HG03159 (cell line): ENCODE measurements around the gene TIMM17A.

Source experiments
- ATAC-seq: cut with Tn5 transposase; IDR thresholded peaks from one replicate; pipeline ENCODE4 v1.9.1; 2021; ENCODE audit warnings: mild to moderate bottlenecking, moderate library complexity; ENCODE audit not compliant: unreplicated experiment

The TIMM17A gene

GRCh38 chr1:201955009-201955728 is at the start of gene TIMM17A:
TSS of gene TIMM17A (plus strand) at chr1:201955503. CDS start at chr1:201955527, 24 bp downstream.
- ATAC-seq: peak; percentile 99

GRCh38 chr1:201906336-201906735 is 49.0 kb upstream of the TIMM17A start:
- no peak for ATAC-seq

- no peak for ATAC-seq
These were observed 47.7 kb upstream of the TIMM17A start for GRCh38 chr1:201907621-201908020.

- ATAC-seq: no peak
These were observed 43.3 kb upstream of the TIMM17A start for GRCh38 chr1:201911826-201912571.

GRCh38 chr1:201912832-201913231 is 42.5 kb upstream of the TIMM17A start:
- no peak for ATAC-seq

- ATAC-seq: no peak
These were observed 40.7 kb upstream of the TIMM17A start for GRCh38 chr1:201914456-201915235.

- ATAC-seq: no peak
These were observed 38.6 kb upstream of the TIMM17A start for GRCh38 chr1:201916649-201917249.

GRCh38 chr1:201917362-201918033 is 37.8 kb upstream of the TIMM17A start:
- ATAC-seq: no peak

GRCh38 chr1:201918343-201918742 is 37.0 kb upstream of the TIMM17A start:
- no peak for ATAC-seq

- ATAC-seq: no peak
These were observed 33.2 kb upstream of the TIMM17A start for GRCh38 chr1:201921952-201922558.

GRCh38 chr1:201925301-201925567 is 30.1 kb upstream of the TIMM17A start:
- no peak for ATAC-seq

GRCh38 chr1:201925981-201926645 is 29.2 kb upstream of the TIMM17A start:
- ATAC-seq: no peak

- no peak for ATAC-seq
These were observed 27.0 kb upstream of the TIMM17A start for GRCh38 chr1:201928266-201928665.

- no peak for ATAC-seq
These were observed 25.2 kb upstream of the TIMM17A start for GRCh38 chr1:201930137-201930536.

GRCh38 chr1:201930803-201931202 is 24.5 kb upstream of the TIMM17A start:
- ATAC-seq: no peak

GRCh38 chr1:201933840-201934430 is 21.4 kb upstream of the TIMM17A start:
- ATAC-seq: no peak

GRCh38 chr1:201937624-201938213 is 17.6 kb upstream of the TIMM17A start:
- no peak for ATAC-seq

GRCh38 chr1:201938440-201939035 is 16.8 kb upstream of the TIMM17A start:
- no peak for ATAC-seq

GRCh38 chr1:201939148-201939547 is 16.2 kb upstream of the TIMM17A start:
- ATAC-seq: no peak
